Stimulated activated CD4-positive, alpha-beta T cell treated with anti-CD3 and anti-CD28 coated beads, Interleukin-2, amount 100 ng/mL, for 4 hours (primary cell): Measurements from ENCODE around the gene HDHD3.

Source experiments
- DNase-seq: peaks from one replicate; pipeline ENCODE4 v3.0.0-alpha.2; 2020; ENCODE audit warnings: low read depth

Gene HDHD3

GRCh38 chr9:113328045-113328782 lies 48.6 kb downstream of the HDHD3 start:
- no peak for DNase-seq

- DNase-seq: no peak
Measured at GRCh38 chr9:113326230-113326629, 50.6 kb downstream of the HDHD3 start.
